NCI-H748 (cell line): ENCODE results near the gene NCKAP5.
A peak's percentile ranks its signal among the peaks of the same experiment; 100 is the strongest.

Source experiments
- DNase-seq: peaks from one replicate; lab custom pipeline; 2025; ENCODE audit not compliant: unreplicated experiment; lab: John Stamatoyannopoulos, UW

The NCKAP5 gene

GRCh38 chr2:133171393-133172004 is 396.8 kb downstream of the NCKAP5 start:
- peak; percentile 66 for DNase-seq

GRCh38 chr2:133169274-133169912 is 398.9 kb downstream of the NCKAP5 start:
- no peak for DNase-seq

GRCh38 chr2:133167990-133168389 is 400.3 kb downstream of the NCKAP5 start:
- no peak for DNase-seq

GRCh38 chr2:133167223-133167622 is 401.0 kb downstream of the NCKAP5 start:
- no peak for DNase-seq

GRCh38 chr2:133166031-133166430 is 402.2 kb downstream of the NCKAP5 start:
- no peak for DNase-seq

- DNase-seq: no peak
Observed at GRCh38 chr2:133163111-133163510, 405.2 kb downstream of the NCKAP5 start.

GRCh38 chr2:133158442-133158841 is 409.8 kb downstream of the NCKAP5 start:
- no peak for DNase-seq

- DNase-seq: peak; percentile 9
Observed at GRCh38 chr2:133158024-133158423, 410.2 kb downstream of the NCKAP5 start.

- no peak for DNase-seq
Observed at GRCh38 chr2:133157141-133157540, 411.1 kb downstream of the NCKAP5 start.

- DNase-seq: no peak
Observed at GRCh38 chr2:133152801-133153200, 415.5 kb downstream of the NCKAP5 start.

- no peak for DNase-seq
Observed at GRCh38 chr2:133148187-133148586, 420.1 kb downstream of the NCKAP5 start.

- no peak for DNase-seq
Observed at GRCh38 chr2:133146893-133147292, 421.4 kb downstream of the NCKAP5 start.

- no peak for DNase-seq
Observed at GRCh38 chr2:133143645-133144044, 424.6 kb downstream of the NCKAP5 start.

GRCh38 chr2:133142087-133142486 is 426.2 kb downstream of the NCKAP5 start:
- no peak for DNase-seq

- no peak for DNase-seq
Observed at GRCh38 chr2:133140620-133141019, 427.6 kb downstream of the NCKAP5 start.

GRCh38 chr2:133139847-133140533 is 428.3 kb downstream of the NCKAP5 start:
- DNase-seq: no peak

GRCh38 chr2:133138693-133139092 is 429.6 kb downstream of the NCKAP5 start:
- no peak for DNase-seq

- peak; percentile 7 for DNase-seq
Observed at GRCh38 chr2:133135035-133135654, 433.1 kb downstream of the NCKAP5 start.

- DNase-seq: no peak
Observed at GRCh38 chr2:133130548-133131246, 437.6 kb downstream of the NCKAP5 start.

GRCh38 chr2:133124446-133124845 is 443.8 kb downstream of the NCKAP5 start:
- DNase-seq: no peak

GRCh38 chr2:133123904-133124303 is 444.4 kb downstream of the NCKAP5 start:
- DNase-seq: no peak
